ENCODE measurements around the gene ISG15.

DNA sequence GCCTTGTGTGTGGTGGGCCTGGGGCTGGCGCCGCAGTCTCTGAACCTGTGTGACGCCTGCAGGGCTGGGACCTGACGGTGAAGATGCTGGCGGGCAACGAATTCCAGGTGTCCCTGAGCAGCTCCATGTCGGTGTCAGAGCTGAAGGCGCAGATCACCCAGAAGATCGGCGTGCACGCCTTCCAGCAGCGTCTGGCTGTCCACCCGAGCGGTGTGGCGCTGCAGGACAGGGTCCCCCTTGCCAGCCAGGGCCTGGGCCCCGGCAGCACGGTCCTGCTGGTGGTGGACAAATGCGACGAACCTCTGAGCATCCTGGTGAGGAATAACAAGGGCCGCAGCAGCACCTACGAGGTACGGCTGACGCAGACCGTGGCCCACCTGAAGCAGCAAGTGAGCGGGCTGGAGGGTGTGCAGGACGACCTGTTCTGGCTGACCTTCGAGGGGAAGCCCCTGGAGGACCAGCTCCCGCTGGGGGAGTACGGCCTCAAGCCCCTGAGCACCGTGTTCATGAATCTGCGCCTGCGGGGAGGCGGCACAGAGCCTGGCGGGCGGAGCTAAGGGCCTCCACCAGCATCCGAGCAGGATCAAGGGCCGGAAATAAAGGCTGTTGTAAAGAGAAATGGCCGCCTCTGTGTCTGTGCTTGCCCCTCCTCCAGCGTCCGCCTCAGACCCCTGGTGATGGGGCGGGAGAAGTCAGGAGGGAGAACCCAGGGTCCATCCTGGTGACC lies 788 bp downstream of the ISG15 start:
- no peak for TF ChIP-seq POLR2A (IDR thresholded peaks at IDR 0.05)
- peak in 2 of 3 donors; percentile 20 to 64 for TF ChIP-seq POLR2AphosphoS5 (IDR thresholded peaks at IDR 0.05)
- TF ChIP-seq, protein P1, sequence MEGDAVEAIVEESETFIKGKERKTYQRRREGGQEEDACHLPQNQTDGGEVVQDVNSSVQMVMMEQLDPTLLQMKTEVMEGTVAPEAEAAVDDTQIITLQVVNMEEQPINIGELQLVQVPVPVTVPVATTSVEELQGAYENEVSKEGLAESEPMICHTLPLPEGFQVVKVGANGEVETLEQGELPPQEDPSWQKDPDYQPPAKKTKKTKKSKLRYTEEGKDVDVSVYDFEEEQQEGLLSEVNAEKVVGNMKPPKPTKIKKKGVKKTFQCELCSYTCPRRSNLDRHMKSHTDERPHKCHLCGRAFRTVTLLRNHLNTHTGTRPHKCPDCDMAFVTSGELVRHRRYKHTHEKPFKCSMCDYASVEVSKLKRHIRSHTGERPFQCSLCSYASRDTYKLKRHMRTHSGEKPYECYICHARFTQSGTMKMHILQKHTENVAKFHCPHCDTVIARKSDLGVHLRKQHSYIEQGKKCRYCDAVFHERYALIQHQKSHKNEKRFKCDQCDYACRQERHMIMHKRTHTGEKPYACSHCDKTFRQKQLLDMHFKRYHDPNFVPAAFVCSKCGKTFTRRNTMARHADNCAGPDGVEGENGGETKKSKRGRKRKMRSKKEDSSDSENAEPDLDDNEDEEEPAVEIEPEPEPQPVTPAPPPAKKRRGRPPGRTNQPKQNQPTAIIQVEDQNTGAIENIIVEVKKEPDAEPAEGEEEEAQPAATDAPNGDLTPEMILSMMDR (IDR thresholded peaks at IDR 0.05 in 8 of 11, conservative IDR thresholded peaks at IDR 0.05 in 3 of 11) = no peak
